NCI-H82 (cell line): ENCODE measurements around the gene CACNA2D3.

Experiments used
- DNase-seq: peaks from one replicate; lab custom pipeline; 2025; lab: John Stamatoyannopoulos, UW

CACNA2D3 gene

GRCh38 chr3:54745843-54746242, 623.5 kb downstream of the CACNA2D3 start:
- no peak for DNase-seq

DNA sequence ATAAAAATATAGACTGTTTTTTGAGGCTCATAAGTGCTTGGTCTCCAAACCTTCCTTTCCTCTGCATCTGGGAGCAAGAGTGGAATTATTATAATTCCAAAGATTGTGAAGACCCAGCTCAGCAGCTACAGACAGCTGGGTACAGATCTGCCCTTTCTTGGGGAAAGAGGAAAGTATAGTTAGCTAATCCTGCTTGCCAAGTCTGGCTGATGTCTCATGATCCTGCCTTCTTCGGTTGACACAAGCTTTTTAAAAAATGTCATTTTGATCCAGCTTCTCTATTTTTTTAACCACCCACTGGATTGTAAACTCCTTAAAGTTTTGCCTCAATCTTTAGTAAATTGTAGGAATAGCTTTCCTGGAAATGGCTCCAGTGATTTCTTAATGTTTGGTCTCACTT, 624.4 kb downstream of the CACNA2D3 start:
- no peak for DNase-seq

- DNase-seq, result no peak
These were observed 633.4 kb downstream of the CACNA2D3 start for GRCh38 chr3:54755756-54756155.

DNA sequence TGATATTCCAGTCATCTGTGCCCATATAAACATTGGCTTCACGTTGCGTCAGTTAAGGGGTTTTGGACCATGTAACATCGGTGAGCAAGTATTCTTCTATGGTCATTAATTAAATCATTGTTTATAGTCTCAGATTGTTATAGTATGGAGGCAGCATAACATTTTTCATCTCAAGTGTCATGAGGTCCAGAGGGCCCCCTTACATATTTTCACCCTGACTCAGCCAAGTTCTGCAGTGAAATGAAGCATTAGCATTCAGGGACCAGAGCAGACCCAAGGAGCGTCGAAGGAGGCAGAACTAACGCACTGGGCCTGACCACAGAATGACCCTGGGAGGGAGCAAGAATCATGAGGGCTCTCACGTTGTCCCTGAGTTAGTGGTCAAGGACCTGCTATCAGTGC, 634.0 kb downstream of the CACNA2D3 start:
- DNase-seq, result no peak

- no peak for DNase-seq
These were observed 636.1 kb downstream of the CACNA2D3 start for GRCh38 chr3:54758461-54758860.

DNA sequence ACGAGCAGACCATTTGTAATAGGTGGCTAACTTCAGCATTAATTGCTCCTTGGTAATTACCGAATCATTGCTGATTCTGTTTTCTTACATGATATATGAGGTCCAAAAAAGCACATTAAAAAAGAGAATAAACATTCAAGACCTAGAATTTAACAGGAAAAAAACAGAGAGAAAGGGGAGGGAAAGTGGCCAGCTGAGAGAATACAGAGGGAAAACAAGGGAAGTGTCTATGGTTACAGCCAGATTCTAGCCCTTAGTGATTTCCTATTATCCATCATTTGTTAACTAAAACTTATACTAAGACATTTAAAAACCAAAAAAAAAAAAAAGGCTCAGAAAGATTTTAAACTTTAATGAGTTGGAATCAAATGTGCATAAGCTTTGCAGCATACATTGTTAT, 636.8 kb downstream of the CACNA2D3 start:
- no peak for DNase-seq

- DNase-seq, result no peak
These were observed 637.8 kb downstream of the CACNA2D3 start for GRCh38 chr3:54760201-54760600.

DNA sequence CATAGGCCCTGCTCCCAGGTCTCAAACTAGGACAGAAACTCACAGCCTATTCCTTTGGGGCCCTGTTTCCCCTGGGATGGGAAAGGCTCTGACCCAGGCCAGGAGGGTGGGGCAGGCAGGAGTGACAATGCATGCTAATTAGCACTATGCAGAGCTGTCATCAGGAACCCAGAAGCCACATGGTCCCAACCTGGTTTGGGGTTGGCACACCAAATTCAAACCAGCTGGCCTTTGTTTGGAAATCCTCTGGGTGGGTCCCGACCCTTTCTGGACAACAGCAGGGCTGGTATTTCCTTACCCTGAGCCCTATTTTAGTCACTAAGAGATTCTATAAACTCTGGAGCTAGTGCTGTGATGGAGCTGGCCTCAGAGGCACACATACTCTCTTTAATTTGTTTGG, 639.3 kb downstream of the CACNA2D3 start:
- no peak for DNase-seq

GRCh38 chr3:54764911-54765310, 642.6 kb downstream of the CACNA2D3 start:
- no peak for DNase-seq

- DNase-seq, result no peak
These were observed 648.7 kb downstream of the CACNA2D3 start for GRCh38 chr3:54771050-54771449.

DNA sequence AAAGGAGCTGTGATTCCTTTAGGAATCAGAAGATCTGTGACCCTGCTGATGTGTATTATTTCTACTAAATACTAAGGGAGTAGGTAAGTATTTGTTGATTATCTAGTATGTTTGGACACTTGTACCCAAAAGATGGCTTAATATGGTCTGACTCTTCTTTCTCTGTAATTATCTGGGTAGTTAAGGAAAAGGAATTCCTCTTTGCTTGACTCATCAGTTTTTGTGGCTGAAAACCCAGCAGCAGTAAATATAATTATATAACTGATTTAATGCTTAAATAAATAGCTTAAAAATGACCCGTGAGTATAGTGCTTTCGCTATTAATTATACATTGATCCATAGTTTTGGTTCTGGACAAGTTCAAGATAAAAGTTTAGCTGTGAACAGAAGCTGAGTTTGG, 649.7 kb downstream of the CACNA2D3 start:
- DNase-seq, result no peak

DNA sequence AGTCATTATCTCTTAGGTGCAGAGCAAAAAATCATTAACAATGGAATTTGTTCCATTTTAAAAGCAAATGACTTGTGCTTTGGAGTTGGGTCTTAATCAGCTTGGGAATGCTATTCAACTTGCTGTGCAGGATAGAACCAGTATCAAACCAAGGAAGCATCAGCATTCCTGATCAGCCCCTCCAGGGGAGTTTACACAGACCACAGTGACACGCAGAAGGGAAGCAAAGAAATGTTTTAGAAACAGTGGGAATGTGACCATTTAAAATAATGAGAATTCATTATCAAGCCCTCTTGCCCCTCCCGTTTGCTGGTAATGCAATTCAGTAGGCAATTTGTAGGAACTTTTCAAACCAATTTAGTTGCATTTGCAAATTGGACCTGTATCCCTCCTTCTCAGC, 650.4 kb downstream of the CACNA2D3 start:
- no peak for DNase-seq

DNA sequence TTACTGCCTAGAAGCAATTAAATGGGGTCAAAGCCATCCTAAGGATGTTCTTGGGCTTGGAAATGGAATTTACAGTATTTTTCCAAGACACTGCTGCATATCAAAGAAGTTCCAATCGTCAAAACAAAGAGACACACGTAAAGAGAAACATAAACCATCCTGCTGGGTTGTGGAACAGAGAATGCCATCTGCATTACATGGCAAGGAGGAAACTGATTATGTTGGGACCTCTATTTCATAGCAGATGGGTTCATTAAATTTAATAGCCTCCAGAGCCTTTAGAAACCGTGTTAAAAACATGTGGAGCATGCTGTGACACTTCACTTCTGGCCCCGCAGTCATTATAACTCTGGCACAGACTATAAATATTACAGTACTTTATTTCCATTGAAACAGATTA, 650.9 kb downstream of the CACNA2D3 start:
- no peak for DNase-seq

DNA sequence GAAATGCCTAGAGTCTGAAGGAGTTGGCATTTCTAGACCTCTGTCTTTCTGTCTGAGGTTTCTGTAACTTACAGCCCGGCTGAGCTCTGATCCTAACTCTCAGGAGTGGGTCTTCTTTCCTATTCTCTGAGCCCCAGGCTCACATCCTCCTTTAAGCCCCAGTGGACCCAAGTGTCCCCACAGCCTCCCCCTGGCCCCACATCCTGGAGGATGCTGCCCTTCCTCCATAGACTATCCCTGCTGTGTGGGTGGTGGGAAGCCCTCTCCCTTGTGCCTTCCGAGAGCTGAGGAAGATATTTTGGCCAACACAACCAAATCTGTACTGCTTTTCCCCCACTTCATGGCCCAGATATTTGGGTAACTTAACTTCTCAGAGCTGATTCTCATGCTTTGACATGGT, 654.2 kb downstream of the CACNA2D3 start:
- DNase-seq, result no peak

DNA sequence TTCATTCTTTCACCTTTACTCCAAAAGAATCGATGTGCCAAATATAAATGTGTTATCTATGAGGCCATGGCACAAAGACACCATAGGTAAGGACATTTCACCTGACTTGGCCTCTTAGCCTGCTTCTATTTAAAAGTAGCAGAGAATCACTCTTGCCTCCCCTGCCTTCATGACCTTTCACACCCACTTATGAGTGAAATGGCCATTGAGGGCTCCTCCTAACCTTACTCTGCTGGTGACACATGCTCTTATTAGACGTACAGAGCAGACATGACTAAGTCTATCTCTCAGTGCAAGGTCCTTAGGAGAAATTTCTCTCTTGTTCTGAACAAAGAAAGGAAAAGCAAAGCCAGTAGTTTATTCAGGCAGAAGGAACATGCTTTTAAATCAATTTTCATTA, 654.8 kb downstream of the CACNA2D3 start:
- no peak for DNase-seq

- DNase-seq, result no peak
These were observed 658.0 kb downstream of the CACNA2D3 start for GRCh38 chr3:54780336-54780735.

- no peak for DNase-seq
These were observed 659.4 kb downstream of the CACNA2D3 start for GRCh38 chr3:54781728-54782127.

DNA sequence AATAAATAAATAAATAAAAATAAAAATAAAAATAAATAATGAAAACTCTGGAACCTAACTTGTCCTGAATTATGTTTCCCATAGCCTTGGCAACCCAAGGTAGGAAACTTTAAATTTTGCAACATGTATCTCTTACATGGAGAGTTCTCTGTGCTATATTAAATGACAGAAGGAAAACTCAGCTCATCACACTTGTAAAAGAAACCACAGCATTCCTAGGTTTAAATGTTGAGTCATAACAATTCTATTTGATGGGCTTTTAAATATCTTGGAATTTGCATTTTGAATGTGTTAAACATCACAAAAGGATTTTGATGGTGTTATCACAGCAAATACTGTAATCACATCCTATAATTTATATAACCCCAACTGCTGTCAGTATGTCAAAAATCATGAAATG, 661.3 kb downstream of the CACNA2D3 start:
- DNase-seq, result no peak

GRCh38 chr3:54784021-54784420, 661.7 kb downstream of the CACNA2D3 start:
- DNase-seq, result no peak

- no peak for DNase-seq
These were observed 663.6 kb downstream of the CACNA2D3 start for GRCh38 chr3:54785976-54786375.

GRCh38 chr3:54790051-54790450, 667.7 kb downstream of the CACNA2D3 start:
- DNase-seq, result no peak

DNA sequence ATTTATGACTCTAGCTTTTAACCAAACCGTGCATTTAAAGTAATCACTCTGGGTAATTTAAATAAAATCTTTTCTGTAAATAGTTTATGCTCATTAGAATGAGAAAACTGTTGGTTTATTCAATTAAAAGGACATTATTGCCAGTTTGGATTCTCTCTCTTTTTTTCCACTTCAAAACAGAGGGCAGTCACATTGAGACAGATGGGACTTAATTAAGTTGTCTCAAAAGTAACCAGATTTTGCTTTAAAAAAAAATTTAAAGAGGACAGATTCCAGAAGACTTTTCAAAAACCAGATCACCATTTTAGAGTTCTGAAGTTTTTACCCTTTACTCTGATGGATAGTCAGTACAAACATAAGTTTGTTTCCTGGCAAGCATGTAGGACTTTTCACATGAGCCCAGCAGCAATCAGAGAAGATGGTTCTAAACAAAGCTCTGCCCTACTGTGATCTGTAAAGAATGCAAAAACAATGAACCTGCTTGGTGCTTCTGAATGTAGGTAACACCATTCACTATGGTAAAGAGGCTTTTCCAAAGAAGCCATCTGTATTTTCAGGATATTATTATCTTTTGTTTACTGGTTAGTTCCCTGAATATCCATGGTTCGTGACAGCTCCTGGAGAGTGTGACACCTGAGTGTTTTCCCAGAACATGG, 669.3 kb downstream of the CACNA2D3 start:
- no peak for DNase-seq

GRCh38 chr3:54792584-54792983, 670.2 kb downstream of the CACNA2D3 start:
- no peak for DNase-seq

DNA sequence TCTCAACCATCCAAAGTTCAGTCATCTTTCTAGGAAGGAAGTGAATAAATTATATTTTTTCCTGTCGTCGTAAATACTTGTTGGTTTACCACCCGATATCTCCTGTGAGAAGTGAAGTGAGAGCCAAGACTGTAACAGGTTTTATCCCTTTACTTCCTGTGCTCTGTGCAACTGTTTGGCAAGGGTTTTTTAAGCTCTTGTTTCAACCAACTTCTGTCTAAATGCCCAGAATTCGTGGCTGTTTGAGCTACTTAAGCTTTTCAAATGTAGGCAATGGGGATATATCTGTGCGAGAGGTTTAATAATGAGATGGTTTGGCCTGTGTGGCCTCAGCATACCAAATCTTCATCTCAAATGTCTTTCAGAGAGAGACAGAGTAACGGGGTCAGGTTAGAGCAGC, 670.8 kb downstream of the CACNA2D3 start:
- DNase-seq, result no peak

- no peak for DNase-seq
These were observed 674.8 kb downstream of the CACNA2D3 start for GRCh38 chr3:54797111-54797510.
